ENCODE data around the gene ATMIN. TPM values are rescaled to one million over a fixed set of nuclear protein-coding genes. Genes with fewer than 3 reads are reported as not detected.

Gene ATMIN
- total RNA-seq, 1 donor from 2014 or later, result 51.4 TPM

GRCh38 chr16:81069063-81069462 is 33.4 kb downstream of the ATMIN start:
- Mint-ChIP-seq H3K4me3 (no peak overlapping the region), H3K27ac (ENCODE audit: unreplicated experiment) (no peak overlapping the region), H3K27me3 (ENCODE audit: low read depth) (no peaks in the 10 kb centered on the region), H3K36me3 (ENCODE audit: low read depth) (no peaks in the 10 kb centered on the region), H3K9me3 (no peaks in the 10 kb centered on the region), H3K4me1 (peaks cover 17% of the 10 kb centered on the region)
- no peak for TF ChIP-seq CTCF (conservative IDR thresholded peaks at IDR 0.05)
- DNase-seq (ENCODE audit: low read depth, low spot score), result no peak

GRCh38 chr16:81070979-81071378 is 35.3 kb downstream of the ATMIN start:
- no peak for DNase-seq (ENCODE audit: low read depth, low spot score)
- TF ChIP-seq CTCF (conservative IDR thresholded peaks at IDR 0.05), result no peak
- Mint-ChIP-seq H3K4me3 (no peak overlapping the region), H3K4me1 (peaks cover 17% of the 10 kb centered on the region), H3K9me3 (no peaks in the 10 kb centered on the region), H3K36me3 (ENCODE audit: low read depth) (no peaks in the 10 kb centered on the region), H3K27me3 (ENCODE audit: low read depth) (no peaks in the 10 kb centered on the region), H3K27ac (ENCODE audit: unreplicated experiment) (no peak overlapping the region)

- H3K27ac Mint-ChIP-seq (ENCODE audit: unreplicated experiment), result peak overlapping the region; percentile 85
Measured at GRCh38 chr16:81071805-81072204, 36.2 kb downstream of the ATMIN start.

GRCh38 chr16:81073560-81074330 is 38.1 kb downstream of the ATMIN start:
- DNase-seq (ENCODE audit: low read depth, low spot score), result no peak
- H3K9me3 Mint-ChIP-seq, result no peaks in the 10 kb centered on the region
- no peaks in the 10 kb centered on the region for H3K27me3 Mint-ChIP-seq (ENCODE audit: low read depth)
- peaks cover 8% of the 10 kb centered on the region for H3K4me1 Mint-ChIP-seq
- no peak overlapping the region for H3K4me3 Mint-ChIP-seq
- H3K27ac Mint-ChIP-seq (ENCODE audit: unreplicated experiment), result no peak overlapping the region
- no peaks in the 10 kb centered on the region for H3K36me3 Mint-ChIP-seq (ENCODE audit: low read depth)
- TF ChIP-seq CTCF (conservative IDR thresholded peaks at IDR 0.05), result no peak

More at GRCh38 chr16:81071805-81072204, 36.2 kb downstream of the ATMIN start:
- Mint-ChIP-seq H3K4me1 (peaks cover 9% of the 10 kb centered on the region), H3K9me3 (no peaks in the 10 kb centered on the region), H3K27me3 (ENCODE audit: low read depth) (no peaks in the 10 kb centered on the region), H3K4me3 (no peak overlapping the region), H3K36me3 (ENCODE audit: low read depth) (no peaks in the 10 kb centered on the region)
- no peak for TF ChIP-seq CTCF (conservative IDR thresholded peaks at IDR 0.05)
- DNase-seq (ENCODE audit: low read depth, low spot score), result no peak

- Mint-ChIP-seq H3K27ac (ENCODE audit: unreplicated experiment) (no peak overlapping the region), H3K27me3 (ENCODE audit: low read depth) (no peaks in the 10 kb centered on the region), H3K36me3 (ENCODE audit: low read depth) (no peaks in the 10 kb centered on the region), H3K9me3 (no peaks in the 10 kb centered on the region), H3K4me3 (no peak overlapping the region), H3K4me1 (peaks cover 8% of the 10 kb centered on the region)
- TF ChIP-seq CTCF (conservative IDR thresholded peaks at IDR 0.05), result no peak
- peak; percentile 85 for DNase-seq (ENCODE audit: low read depth, low spot score)
Measured at GRCh38 chr16:81076566-81077075, 41.0 kb downstream of the ATMIN start.

Measured in neural crest cell (in vitro differentiated cells).